Endothelial cell of umbilical vein (primary cell): ENCODE results near the gene KDM4D. TPM values are rescaled to one million over a fixed set of nuclear protein-coding genes. Genes with fewer than 3 reads are reported as not detected.
A peak's percentile ranks its signal among the peaks of the same experiment; 100 is the strongest.

Experiments used
- Bru-seq: library from RNA; stranded (reverse); fragments of 400-500 nt; gene quantifications from one replicate; lab custom pipeline; 2021; lab: Mats Ljungman, UMichigan
- BruChase-seq, 2 experiments: library from RNA; stranded (reverse); fragments of 400-500 nt; gene quantifications; one replicate each; lab custom pipeline; 2021; lab: Mats Ljungman, UMichigan
- BruUV-seq: library from RNA; stranded (reverse); fragments of 400-500 nt; replicated peaks from 2 replicates; lab custom pipeline; 2021; lab: Mats Ljungman, UMichigan
- CTCF ChIA-PET: fragments of 300-600, 350-600 bp; sonication (Branson Sonifier 250); formaldehyde crosslinking; loops from one replicate; lab custom pipeline; 2021; ENCODE audit warnings: antibody characterized with exemption, inconsistent platforms; lab: Charles Lee
- POLR2A ChIA-PET: fragments of 300-600, 350-600 bp; sonication (Branson Sonifier 250); formaldehyde crosslinking; loops from one replicate; lab custom pipeline; 2021; ENCODE audit warnings: antibody characterized with exemption, inconsistent platforms; lab: Charles Lee
- DNase-seq: peaks from one replicate; pipeline ENCODE4 v3.0.0-alpha.2; 2011; ENCODE audit warnings: low read depth, low spot score
- FAIRE-seq: peaks from 2 replicates; lab custom pipeline; 2011; peaks lifted over from hg19 to GRCh38; lab: Jason Lieb, UNC
- H2AFZ ChIP-seq: 2 replicates; pipeline ENCODE4 v1.6.0; 2012; ENCODE audit warnings: low read depth, low read length, control low read depth, inconsistent platforms
- H3K27ac ChIP-seq: 2 replicates; pipeline ENCODE4 v1.5.1; 2011; ENCODE audit warnings: low read depth, mild to moderate bottlenecking, control low read depth, low read length, moderate library complexity; ENCODE audit not compliant: insufficient read depth
- H3K27me3 ChIP-seq, 2 experiments: 2 replicates each; pipeline versions ENCODE4 v1.6.0 to v1.6.1; 2011; ENCODE audit warnings: low read length in 2 of 2, mixed read lengths in 1 of 2; ENCODE audit not compliant: control insufficient read depth in 2 of 2, insufficient read depth in 2 of 2
- H3K36me3 ChIP-seq, 2 experiments: 2 replicates in 1 of 2; 3 replicates in 1 of 2; pipeline ENCODE4 v1.5.1; 2011; ENCODE audit warnings: low read length in 2 of 2, mild to moderate bottlenecking in 1 of 2, moderate library complexity in 1 of 2; ENCODE audit not compliant: control insufficient read depth in 2 of 2, insufficient read depth in 2 of 2; ENCODE audit errors: extremely low read depth in 1 of 2
- H3K4me1 ChIP-seq: 3 replicates; pipeline ENCODE4 v1.5.1; 2011; ENCODE audit warnings: mild to moderate bottlenecking, low read length; ENCODE audit not compliant: control insufficient read depth, insufficient read depth; ENCODE audit errors: extremely low read depth
- H3K4me2 ChIP-seq: 2 replicates; pipeline ENCODE4 v1.6.1; 2011; ENCODE audit warnings: low read length, control low read depth, mixed read lengths; ENCODE audit not compliant: insufficient read depth
- H3K4me3 ChIP-seq, 3 experiments: fragments of 200-600 bp in 1 of 3; sonication (generic), shearing (Covaris generic) in 1 of 3; replicated peaks in 1 of 3; 2 replicates each; pipeline ENCODE4 v1.5.1; 2011 to 2016; ENCODE audit warnings: control low read depth in 3 of 3, low read length in 3 of 3, mild to moderate bottlenecking in 2 of 3, inconsistent platforms in 1 of 3, low read depth in 1 of 3, moderate library complexity in 1 of 3; ENCODE audit not compliant: insufficient read depth in 1 of 3
- H3K79me2 ChIP-seq: 2 replicates; pipeline ENCODE4 v1.6.0; 2012; ENCODE audit warnings: low read length, inconsistent platforms; ENCODE audit not compliant: control insufficient read depth, insufficient read depth
- H3K9ac ChIP-seq: replicated peaks from 2 replicates; pipeline ENCODE3; 2011; ENCODE audit warnings: low read length, control low read depth; ENCODE audit not compliant: insufficient read depth; ENCODE audit errors: extremely low read depth
- H3K9me1 ChIP-seq: replicated peaks from 3 replicates; pipeline ENCODE4 v1.6.0; 2011; ENCODE audit warnings: mild to moderate bottlenecking, low read length; ENCODE audit not compliant: control insufficient read depth, insufficient read depth; ENCODE audit errors: extremely low read depth
- H3K9me3 ChIP-seq: replicated peaks from 2 replicates; pipeline ENCODE4 v1.5.1; 2012; ENCODE audit warnings: low read length, inconsistent platforms; ENCODE audit not compliant: control insufficient read depth, insufficient read depth
- H4K20me1 ChIP-seq: replicated peaks from 2 replicates; pipeline ENCODE3; 2011; ENCODE audit warnings: mild to moderate bottlenecking, low read length; ENCODE audit not compliant: control insufficient read depth, insufficient read depth; ENCODE audit errors: extremely low read depth
- EZH2 ChIP-seq: IDR thresholded peaks from 2 replicates; pipeline ENCODE4 v1.6.1; 2012; ENCODE audit warnings: borderline replicate concordance, low read depth, mild to moderate bottlenecking, moderate library complexity, low read length, inconsistent platforms; ENCODE audit not compliant: severe bottlenecking
- FOS ChIP-seq: IDR thresholded peaks from 2 replicates; pipeline ENCODE4 v1.6.1; 2011; ENCODE audit warnings: mild to moderate bottlenecking, low read length, moderate library complexity, borderline replicate concordance; ENCODE audit not compliant: insufficient read depth
- GATA2 ChIP-seq: IDR thresholded peaks from 2 replicates; pipeline ENCODE4 v1.7.0; 2011; ENCODE audit warnings: low read depth, mild to moderate bottlenecking, moderate library complexity, mixed read lengths, low read length; ENCODE audit not compliant: insufficient read length, insufficient read depth
- JUN ChIP-seq: IDR thresholded peaks from 2 replicates; pipeline ENCODE4 v1.6.1; 2011; ENCODE audit warnings: borderline replicate concordance, low read depth; ENCODE audit not compliant: insufficient read length, insufficient read depth
- MYC ChIP-seq: IDR thresholded peaks from one replicate; pipeline ENCODE4 v1.6.1; 2011; ENCODE audit warnings: mild to moderate bottlenecking, low read depth, low read length
- POLR2A ChIP-seq: IDR thresholded peaks from 2 replicates; pipeline ENCODE4 v1.6.1; 2012; ENCODE audit warnings: low read depth, mild to moderate bottlenecking, control low read depth, low read length
- POLR2AphosphoS5 ChIP-seq: IDR thresholded peaks from 2 replicates; pipeline ENCODE4 v1.6.1; 2012; ENCODE audit warnings: low read depth, mild to moderate bottlenecking, control low read depth, low read length, moderate library complexity; ENCODE audit not compliant: insufficient read depth
- dilution Hi-C: fragments of 300-500 bp; cut with MboI; formaldehyde crosslinking; loops from one replicate; pipeline ENCODE4 v1.15.0; 2019; ENCODE audit warnings: low sequenced_read_pairs; ENCODE audit not compliant: extremely low pct_ligation_motif_present
- intact Hi-C: fragments of 100-400 bp; cut with micrococcal nuclease; formaldehyde crosslinking; loops from one replicate; pipeline ENCODE4 v1.10.0; 2022
- long read RNA-seq: library from polyadenylated mRNA; stranded (forward); transcript quantifications from one replicate; pipeline ENCODE4 v2.0.0, GENCODE V29; 2021
- polyA minus RNA-seq, 3 experiments: library from RNA; depleted of rRNA, polyadenylated mRNA; stranded (reverse); fragments of >200 nt; gene quantifications; 1 replicate in 1 of 3; 2 replicates in 2 of 3; pipeline ENCODE4 v1.2.3, GENCODE V29; 2011
- polyA plus RNA-seq, 4 experiments: library from polyadenylated mRNA; depleted of rRNA in 3 of 4; stranded (reverse) in 3 of 4; unstranded in 1 of 4; fragments of >200 nt; gene quantifications; 2 replicates each; pipeline versions ENCODE4 v1.2.1 to v1.2.3, GENCODE V29; 2011 to 2012; ENCODE audit warnings: missing spikeins in 1 of 4
- total RNA-seq: library from RNA; stranded (reverse); gene quantifications from 2 replicates; pipeline ENCODE4 v1.2.3, GENCODE V29; 2021
- TF ChIP-seq, protein P1 (sequence below): IDR thresholded peaks from 2 replicates; pipeline ENCODE4 v1.6.1; 2011; ENCODE audit not compliant: insufficient read depth, insufficient read length
- TF ChIP-seq, protein P2 (sequence below), 2 donors: IDR thresholded peaks; 1 replicate in 1 of 2; 2 replicates in 1 of 2; pipeline ENCODE4 v1.5.1; 2011; ENCODE audit warnings: low read length in 2 of 2, mild to moderate bottlenecking in 2 of 2, moderate library complexity in 2 of 2, control low read depth in 1 of 2, inconsistent platforms in 1 of 2, low read depth in 1 of 2; ENCODE audit not compliant: insufficient read depth in 1 of 2; ENCODE audit errors: extremely low read depth in 1 of 2

Gene KDM4D
- total RNA-seq, result 1.0 and 1.3 TPM in 2 replicates
- polyA plus RNA-seq, result 1.3 and 1.4 TPM in 2 replicates
- 0.90 and 1.1 TPM in 2 replicates for polyA plus RNA-seq (2011; cell fraction: cytosol; rRNA removed)
- polyA plus RNA-seq (2011; cell fraction: nucleus; rRNA removed), result 0.63 and 0.74 TPM in 2 replicates
- polyA plus RNA-seq (2012), result 0.64 and 0.96 TPM in 2 replicates
- polyA minus RNA-seq, result 1.1 and 1.2 TPM in 2 replicates
- polyA minus RNA-seq (2011; cell fraction: cytosol; rRNA and poly(A)+ RNA removed), result 0.82 TPM
- polyA minus RNA-seq (2011; cell fraction: nucleus; rRNA and poly(A)+ RNA removed), result 0.63 and 1.3 TPM in 2 replicates
- percentile 46 among the genes with signal in this experiment for Bru-seq, nascent RNA
- percentile 25 among the genes with signal in this experiment for BruChase-seq, experiment 1, labeled RNA remaining after a 6-hour chase
- percentile 35 among the genes with signal in this experiment for BruChase-seq, experiment 2, labeled RNA remaining after a 2-hour chase
- long read RNA-seq, partial matches to known transcripts, result 0 of 3 reads
- long read RNA-seq, other reads (novel, unspliced or antisense), result 0 of 3 reads

DNA sequence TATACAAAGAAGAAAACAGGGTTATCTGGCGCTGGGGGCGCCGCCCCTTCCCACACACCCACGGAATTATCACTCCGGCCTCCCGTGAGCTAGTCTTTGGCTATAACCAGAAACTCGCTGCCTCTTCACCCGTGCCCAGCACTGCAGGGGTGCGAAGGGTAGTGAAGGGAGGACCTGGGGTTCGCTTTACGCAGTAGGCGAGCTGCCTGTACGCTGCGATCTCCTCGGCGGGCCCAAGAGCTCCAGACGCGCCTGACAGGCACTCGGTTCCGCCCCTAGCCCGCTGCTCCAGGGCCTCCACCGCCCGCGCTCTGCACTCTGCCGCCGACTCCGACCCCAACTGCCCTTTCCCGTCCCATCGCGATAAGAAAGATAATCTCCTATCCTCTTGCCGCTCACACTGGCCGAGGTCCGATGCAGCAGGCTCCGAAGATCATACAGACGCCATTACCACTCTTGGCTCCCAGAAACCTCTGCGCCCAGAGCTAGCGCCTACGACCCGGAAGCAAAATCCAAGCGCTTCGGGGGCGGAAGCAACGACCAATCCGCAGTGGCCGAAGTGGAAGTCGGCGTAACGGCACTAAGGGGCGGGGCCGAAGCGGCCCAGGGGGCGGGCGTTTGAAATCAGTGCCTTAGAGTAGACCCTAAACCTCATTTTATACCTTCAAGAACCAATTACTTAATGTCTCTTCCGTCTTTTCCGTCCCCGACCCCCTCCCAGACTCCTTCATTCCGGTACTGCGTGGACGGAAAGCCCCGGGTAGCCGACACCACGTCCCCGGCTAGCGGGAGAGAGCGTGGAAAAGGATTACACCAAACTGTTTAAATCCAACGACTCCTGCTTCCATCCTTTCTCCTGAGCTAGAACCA is at the start of gene KDM4D, which contains the start of gene CWC15:
KDM4D (plus strand) TSS at position 611 of the 870 bp plus-strand sequence. CDS start 23,664 bp downstream, outside the sequence.
CWC15 (minus strand) TSS at position 458 of the 870 bp plus-strand sequence. CDS start 1,371 bp downstream, outside the sequence.
- Histone ChIP-seq H3K9ac (peak within 1 kb of the TSS; percentile 94), H3K79me2 (peaks cover 20% of the 10 kb centered on the region), H2AFZ (peak within 1 kb of the TSS; percentile 95), H3K27me3 (no peaks in the 10 kb centered on the region), H4K20me1 (no peaks in the 10 kb centered on the region), H3K4me3 (peak within 1 kb of the TSS; percentile 77 to 94 (median 92)), H3K27ac (peak within 1 kb of the TSS; percentile 76), H3K36me3 (peaks cover 6 to 16% of the 10 kb centered on the region in 2 experiments), H3K9me3 (no peaks in the 10 kb centered on the region), H3K9me1 (no peaks in the 10 kb centered on the region), H3K4me2 (peak within 1 kb of the TSS; percentile 82), H3K4me1 (peaks cover 9% of the 10 kb centered on the region)
- ChIA-PET POLR2A (interaction anchor here (0.6 to 1.2 kb wide), 5 partner anchors 12 to 176 kb away, joined by 3 to 7 read pairs (median 3); partner anchors contain the start of gene SRSF8), CTCF (interaction anchor here (0.6 to 1.6 kb wide), 8 partner anchors 12 to 1453 kb away, joined by 3 to 7 read pairs (median 4); partner anchors contain the start of gene SRSF8)
- no peak for TF ChIP-seq EZH2
- no peak for TF ChIP-seq MYC
- TF ChIP-seq GATA2, result no peak
- TF ChIP-seq, protein P1, sequence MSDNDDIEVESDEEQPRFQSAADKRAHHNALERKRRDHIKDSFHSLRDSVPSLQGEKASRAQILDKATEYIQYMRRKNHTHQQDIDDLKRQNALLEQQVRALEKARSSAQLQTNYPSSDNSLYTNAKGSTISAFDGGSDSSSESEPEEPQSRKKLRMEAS, result no peak
- TF ChIP-seq POLR2A, result peak; percentile 91
- TF ChIP-seq, protein P2, sequence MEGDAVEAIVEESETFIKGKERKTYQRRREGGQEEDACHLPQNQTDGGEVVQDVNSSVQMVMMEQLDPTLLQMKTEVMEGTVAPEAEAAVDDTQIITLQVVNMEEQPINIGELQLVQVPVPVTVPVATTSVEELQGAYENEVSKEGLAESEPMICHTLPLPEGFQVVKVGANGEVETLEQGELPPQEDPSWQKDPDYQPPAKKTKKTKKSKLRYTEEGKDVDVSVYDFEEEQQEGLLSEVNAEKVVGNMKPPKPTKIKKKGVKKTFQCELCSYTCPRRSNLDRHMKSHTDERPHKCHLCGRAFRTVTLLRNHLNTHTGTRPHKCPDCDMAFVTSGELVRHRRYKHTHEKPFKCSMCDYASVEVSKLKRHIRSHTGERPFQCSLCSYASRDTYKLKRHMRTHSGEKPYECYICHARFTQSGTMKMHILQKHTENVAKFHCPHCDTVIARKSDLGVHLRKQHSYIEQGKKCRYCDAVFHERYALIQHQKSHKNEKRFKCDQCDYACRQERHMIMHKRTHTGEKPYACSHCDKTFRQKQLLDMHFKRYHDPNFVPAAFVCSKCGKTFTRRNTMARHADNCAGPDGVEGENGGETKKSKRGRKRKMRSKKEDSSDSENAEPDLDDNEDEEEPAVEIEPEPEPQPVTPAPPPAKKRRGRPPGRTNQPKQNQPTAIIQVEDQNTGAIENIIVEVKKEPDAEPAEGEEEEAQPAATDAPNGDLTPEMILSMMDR (IDR thresholded peaks at IDR 0.05; ENCODE audit: extremely low read depth in 1 of 2, insufficient read depth in 1 of 2, low read depth in 1 of 2, low read length in 2 of 2), result no peak
- no peak for TF ChIP-seq FOS
- TF ChIP-seq JUN, result no peak
- TF ChIP-seq POLR2AphosphoS5, result peak; percentile 91
- TSS peak; percentile 38 for BruUV-seq
- intact Hi-C loops, result loop anchor here (1.0 to 5.0 kb wide), 10 partner anchors 39 to 1454 kb away; partner anchors contain the start of genes AMOTL1 and CEP57
- dilution Hi-C loops, result no loop called here
- FAIRE-seq (peak; percentile 93), DNase-seq (peak; percentile 95)
